HG03039 (cell line): ENCODE data around the gene TTC28.
"Not testable (repeated sequence)": the region's sequence is repeated elsewhere in the genome, so short reads cannot be mapped to it uniquely, and the experiment has no call there.

Experiments used
- ATAC-seq: cut with Tn5 transposase; IDR thresholded peaks from one replicate; pipeline ENCODE4 v1.9.1; 2021; ENCODE audit warnings: mild to moderate bottlenecking, moderate library complexity; ENCODE audit not compliant: unreplicated experiment

Gene TTC28

GRCh38 chr22:28505416-28506149 lies 174.1 kb downstream of the TTC28 start:
- ATAC-seq, result no peak

GRCh38 chr22:28500006-28500405 lies 179.6 kb downstream of the TTC28 start:
- ATAC-seq, result no peak

- no peak for ATAC-seq
Measured at GRCh38 chr22:28498044-28498443, 181.6 kb downstream of the TTC28 start.

- no peak for ATAC-seq
Measured at GRCh38 chr22:28497188-28497587, 182.5 kb downstream of the TTC28 start.

- not testable (repeated sequence) for ATAC-seq
Measured at GRCh38 chr22:28491289-28491688, 188.4 kb downstream of the TTC28 start.

- ATAC-seq, result no peak
Measured at GRCh38 chr22:28488825-28489224, 190.8 kb downstream of the TTC28 start.

- no peak for ATAC-seq
Measured at GRCh38 chr22:28484662-28485061, 195.0 kb downstream of the TTC28 start.

- ATAC-seq, result no peak
Measured at GRCh38 chr22:28481725-28482124, 197.9 kb downstream of the TTC28 start.

- ATAC-seq, result no peak
Measured at GRCh38 chr22:28480000-28480715, 199.5 kb downstream of the TTC28 start.

- no peak for ATAC-seq
Measured at GRCh38 chr22:28478564-28478963, 201.1 kb downstream of the TTC28 start.

- no peak for ATAC-seq
Measured at GRCh38 chr22:28477556-28477955, 202.1 kb downstream of the TTC28 start.

GRCh38 chr22:28474330-28474729 lies 205.3 kb downstream of the TTC28 start:
- ATAC-seq, result no peak

GRCh38 chr22:28473258-28473657 lies 206.4 kb downstream of the TTC28 start:
- ATAC-seq, result no peak

- not testable (repeated sequence) for ATAC-seq
Measured at GRCh38 chr22:28467055-28467454, 212.6 kb downstream of the TTC28 start.

GRCh38 chr22:28466399-28466798 lies 213.2 kb downstream of the TTC28 start:
- ATAC-seq, result no peak

- no peak for ATAC-seq
Measured at GRCh38 chr22:28465841-28466240, 213.8 kb downstream of the TTC28 start.

- ATAC-seq, result no peak
Measured at GRCh38 chr22:28464127-28464526, 215.5 kb downstream of the TTC28 start.

- ATAC-seq, result not testable (repeated sequence)
Measured at GRCh38 chr22:28463408-28463807, 216.2 kb downstream of the TTC28 start.

- ATAC-seq, result no peak
Measured at GRCh38 chr22:28462901-28463300, 216.7 kb downstream of the TTC28 start.

- no peak for ATAC-seq
Measured at GRCh38 chr22:28462041-28462440, 217.6 kb downstream of the TTC28 start.

GRCh38 chr22:28454431-28455064 lies 225.1 kb downstream of the TTC28 start:
- no peak for ATAC-seq

- no peak for ATAC-seq
Measured at GRCh38 chr22:28450109-28450508, 229.5 kb downstream of the TTC28 start.
